NCI-H460 (cell line): ENCODE measurements around the gene LDLRAD1. TPM values are rescaled to one million over a fixed set of nuclear protein-coding genes. Genes with fewer than 3 reads are reported as not detected.
"Not testable (repeated sequence)": the region's sequence is repeated elsewhere in the genome, so short reads cannot be mapped to it uniquely, and the experiment has no call there.

Experiments used
- DNase-seq: peaks from one replicate; pipeline ENCODE4 v3.0.0-alpha.2; 2016; ENCODE audit warnings: low read depth; ENCODE audit errors: extremely low read depth
- polyA plus RNA-seq: library from polyadenylated mRNA; depleted of rRNA; stranded (reverse); fragments of >200 nt; gene quantifications from 2 replicates; pipeline ENCODE4 v1.2.3, GENCODE V29; 2014; cell fraction: nucleus; rRNA removed
- total RNA-seq: library from RNA; depleted of rRNA; stranded (reverse); fragments of >200 nt; shearing (Covaris generic); gene quantifications from 2 replicates; pipeline ENCODE4 v1.2.3, GENCODE V29; 2014; rRNA removed

LDLRAD1 gene, protein sequence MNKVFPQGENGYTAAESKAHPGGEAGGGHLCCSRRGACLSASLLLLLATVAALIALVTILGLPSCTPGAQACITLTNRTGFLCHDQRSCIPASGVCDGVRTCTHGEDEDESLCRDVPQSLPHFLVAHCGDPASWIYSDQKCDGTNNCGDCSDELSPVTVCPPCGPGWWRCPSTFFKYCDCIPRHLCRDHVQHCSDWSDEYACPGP
- total RNA-seq, result 0.52 TPM in 1 of 2 replicates, not detected in the other
- not detected in 2 replicates for polyA plus RNA-seq

DNA sequence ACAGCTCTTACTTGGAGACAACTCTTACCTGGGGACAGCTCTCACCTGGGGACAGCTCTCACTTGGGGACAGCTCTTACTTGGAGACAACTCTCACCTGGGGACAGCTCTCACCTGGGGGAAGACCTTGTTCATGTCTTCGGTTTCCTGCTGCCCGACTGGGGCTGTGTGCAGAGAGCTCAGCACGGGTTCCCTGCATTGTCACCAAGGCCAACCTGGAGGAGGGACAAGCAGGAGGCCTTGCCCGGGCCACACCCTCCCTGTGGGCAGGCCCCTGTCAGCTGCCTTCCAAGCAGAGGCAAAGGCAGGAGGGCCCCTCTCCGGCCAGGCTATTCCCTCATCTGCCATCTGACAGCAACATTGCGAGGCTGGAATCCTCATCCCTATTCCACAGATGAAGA is at the start of gene LDLRAD1:
Gene LDLRAD1 (minus strand): TSS at position 208 of the 400 bp plus-strand sequence. CDS start 74 bp downstream, at position 134.
- DNase-seq, result no peak

DNA sequence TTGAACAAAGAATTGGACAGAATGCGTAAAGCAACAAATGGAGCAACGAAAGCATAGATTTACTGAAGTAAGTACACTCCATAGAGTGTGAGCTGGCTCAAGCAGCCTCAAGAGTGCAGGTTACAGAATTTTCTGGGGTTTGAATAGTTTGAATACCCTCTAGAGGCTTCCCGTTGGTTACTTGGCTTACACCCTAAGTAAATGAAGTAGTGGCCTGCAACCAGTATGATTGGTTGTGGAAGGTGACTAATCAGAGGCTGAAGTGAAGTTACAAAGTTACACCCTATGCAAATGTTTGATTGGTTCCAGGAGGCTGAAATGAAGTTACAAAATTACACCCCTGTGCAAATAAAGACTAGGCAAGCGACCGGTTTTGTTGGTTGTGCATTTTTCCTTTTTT is 46.3 kb upstream of the LDLRAD1 start:
- no peak for DNase-seq

DNA sequence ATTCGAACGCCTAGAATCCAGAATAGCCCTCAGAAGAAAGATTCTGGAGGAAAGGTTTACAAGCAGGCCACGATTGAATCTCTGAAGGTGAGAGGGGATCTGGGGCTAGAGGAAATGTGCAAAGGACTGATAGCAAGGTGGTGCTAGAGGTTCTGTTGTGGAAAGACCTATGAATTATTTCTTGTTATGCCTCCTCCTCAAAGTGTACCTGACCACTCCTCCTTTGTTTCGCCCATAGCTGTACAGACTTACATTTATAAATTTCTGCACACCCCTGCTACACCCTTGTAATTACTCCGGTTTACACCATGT is 36.4 kb upstream of the LDLRAD1 start:
- no peak for DNase-seq

- no peak for DNase-seq
Observed at GRCh38 chr1:54053745-54054437, 35.9 kb upstream of the LDLRAD1 start.

DNA sequence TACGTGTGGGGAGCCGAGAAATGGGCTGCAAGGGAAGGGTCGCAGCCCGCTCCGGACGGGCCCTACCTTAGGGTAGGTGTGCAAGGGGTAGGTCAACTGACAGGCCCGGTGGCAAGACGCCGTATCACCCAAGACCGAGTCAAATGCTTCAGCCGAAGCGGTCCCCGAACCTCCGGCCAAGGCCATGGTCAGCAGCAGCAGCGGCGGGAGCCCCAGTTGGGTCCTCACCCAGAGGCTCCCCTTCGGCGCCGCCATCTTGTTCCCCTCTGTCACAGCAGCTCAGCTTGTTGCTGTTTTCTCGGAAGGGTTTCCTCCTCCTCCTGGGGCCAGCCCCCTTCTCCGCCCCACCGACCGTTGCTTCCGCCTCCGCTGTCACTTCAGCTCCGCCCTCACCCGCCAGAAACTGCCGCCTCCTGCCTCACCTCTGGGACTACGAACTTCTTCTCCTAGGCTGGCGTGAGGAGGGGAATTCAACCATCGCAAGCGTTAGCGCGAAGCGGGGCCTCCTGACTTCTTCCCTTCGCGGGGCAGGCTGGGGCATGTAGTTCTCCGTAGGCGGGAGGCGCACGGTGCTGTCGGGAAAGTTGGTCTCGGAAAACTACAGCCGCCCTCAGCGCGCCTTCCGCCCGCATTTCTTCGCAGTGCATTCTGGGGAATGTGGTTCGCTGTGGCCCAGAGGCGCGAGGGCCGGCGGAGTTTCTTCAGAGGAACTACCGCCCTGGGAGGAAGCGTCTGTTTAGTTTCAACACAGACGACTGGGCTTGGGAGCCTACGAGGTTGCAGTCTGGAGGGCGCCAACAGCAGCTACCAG is 35.2 kb upstream of the LDLRAD1 start, which contains the start of the genes TCEANC2 and TMEM59:
Gene TCEANC2 (plus strand): TSS at position 675 of the 811 bp plus-strand sequence. CDS start 815 bp downstream, outside the sequence.
Gene TMEM59 (minus strand): TSS at position 271 of the 811 bp plus-strand sequence. CDS start 16 bp downstream, at position 255.
- DNase-seq, result peak; percentile 95

GRCh38 chr1:54052431-54052933 is 34.5 kb upstream of the LDLRAD1 start:
- DNase-seq, result no peak

GRCh38 chr1:54051933-54052430 is 34.0 kb upstream of the LDLRAD1 start:
- DNase-seq, result no peak

GRCh38 chr1:54050435-54050834 is 32.4 kb upstream of the LDLRAD1 start:
- DNase-seq, result not testable (repeated sequence)

DNA sequence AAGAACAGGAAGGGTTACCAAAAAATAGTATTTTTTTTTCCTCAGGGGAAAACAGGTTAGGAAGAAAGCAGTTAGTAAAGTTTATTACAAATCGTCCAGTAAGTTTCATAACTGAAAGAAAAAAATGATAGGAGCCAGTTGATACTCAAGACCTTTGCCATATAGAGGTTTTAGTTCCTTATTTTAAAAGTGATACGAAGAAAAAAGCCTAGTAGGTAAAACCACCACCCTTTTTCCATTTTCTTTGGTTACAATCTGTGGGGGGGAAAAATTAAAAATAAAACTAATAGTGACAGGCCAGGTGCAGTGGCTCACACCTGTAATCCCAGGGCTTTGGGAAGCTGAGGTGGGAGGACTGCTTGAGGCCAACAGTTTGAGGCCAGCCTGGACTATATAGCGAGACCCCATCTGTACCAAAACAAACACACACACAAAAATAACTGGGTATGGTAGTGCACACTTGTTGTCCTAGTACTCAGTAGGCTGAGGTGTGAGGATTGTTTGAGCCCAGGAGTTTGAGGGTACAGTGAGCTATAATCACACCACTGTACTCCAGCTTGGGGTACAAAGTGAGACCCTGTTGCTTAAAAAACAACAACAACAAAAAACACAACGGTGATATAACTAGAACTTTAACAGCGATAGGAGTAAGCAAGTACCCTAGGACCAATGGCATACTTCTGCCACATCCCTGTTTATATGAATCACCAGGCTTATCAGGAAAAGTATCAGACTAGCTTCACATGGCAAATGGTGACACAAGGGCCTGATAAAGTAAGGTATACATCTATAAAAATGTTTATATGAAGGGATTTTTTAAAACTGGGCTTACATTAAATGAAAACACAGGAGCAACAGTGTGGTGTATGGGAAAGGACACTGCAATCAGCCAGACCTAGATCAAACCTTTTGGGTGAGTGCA is 29.7 kb upstream of the LDLRAD1 start:
- DNase-seq, result no peak

GRCh38 chr1:54046671-54047383 is 28.8 kb upstream of the LDLRAD1 start:
- DNase-seq, result no peak

GRCh38 chr1:54045496-54045895 is 27.5 kb upstream of the LDLRAD1 start:
- no peak for DNase-seq

GRCh38 chr1:54041806-54042205 is 23.8 kb upstream of the LDLRAD1 start:
- DNase-seq, result no peak

GRCh38 chr1:54037476-54037875 is 19.5 kb upstream of the LDLRAD1 start:
- no peak for DNase-seq

GRCh38 chr1:54028306-54029251 is 10.6 kb upstream of the LDLRAD1 start:
- no peak for DNase-seq

DNA sequence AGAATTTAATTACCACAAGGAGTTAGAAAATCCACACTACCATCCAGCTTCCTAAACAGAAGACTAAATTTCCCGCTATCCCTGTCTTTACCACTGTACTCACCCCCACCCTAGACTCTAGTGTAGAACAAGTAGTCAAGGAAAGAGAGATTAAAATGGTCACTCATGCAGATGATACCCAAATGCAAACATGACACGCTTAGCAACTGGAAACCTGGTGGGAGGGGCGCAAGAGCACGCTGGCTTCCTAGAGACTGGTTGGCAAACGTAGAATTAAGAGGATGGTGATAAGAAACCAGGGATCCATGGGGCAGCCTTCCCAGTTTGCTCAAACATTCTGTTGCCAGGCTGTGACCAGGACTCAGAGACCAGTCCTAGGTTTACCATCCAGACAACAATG is 9.9 kb upstream of the LDLRAD1 start:
- DNase-seq, result no peak

DNA sequence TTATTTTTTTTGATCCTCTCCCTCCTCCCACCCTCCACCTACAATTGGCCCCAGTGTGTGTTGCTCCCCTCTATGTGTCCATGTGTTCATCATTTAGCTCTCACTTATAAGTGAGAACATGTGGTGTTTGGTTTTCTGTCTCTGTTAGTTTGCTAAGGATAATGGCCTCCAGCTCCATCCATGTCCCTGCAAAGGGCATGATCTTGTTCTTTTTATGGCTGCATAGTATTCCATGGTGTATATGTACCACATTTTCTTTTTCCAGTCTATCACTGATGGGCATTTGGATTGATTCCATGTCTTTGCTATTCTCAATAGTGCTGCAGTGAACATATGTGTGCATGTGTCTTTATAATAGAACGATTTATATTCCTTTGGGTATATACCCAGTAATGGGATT is 6.8 kb upstream of the LDLRAD1 start:
- not testable (repeated sequence) for DNase-seq

DNA sequence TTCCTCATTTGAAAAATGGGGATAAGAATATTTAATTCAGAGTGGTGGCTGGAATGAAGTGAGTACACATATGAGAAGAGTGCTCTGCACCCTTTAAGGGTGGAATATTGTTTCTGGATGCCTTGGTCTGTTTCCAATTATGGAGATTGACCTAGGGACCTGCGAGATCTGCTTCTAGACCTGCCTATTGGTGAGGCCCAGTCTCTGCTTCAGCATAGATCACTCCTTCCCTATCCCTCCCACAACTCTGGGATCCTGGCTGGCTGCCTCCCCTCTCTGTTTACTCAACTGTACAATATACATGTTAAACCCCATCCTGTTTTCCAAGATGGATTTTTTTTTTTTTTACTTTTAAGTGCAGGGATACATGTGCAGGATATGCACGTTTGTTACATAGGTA is 6.4 kb upstream of the LDLRAD1 start:
- no peak for DNase-seq

GRCh38 chr1:54019562-54020176 is 1.7 kb upstream of the LDLRAD1 start:
- DNase-seq, result peak; percentile 32
